Jurkat, Clone E6-1 (cell line): Measurements from ENCODE around the gene PPP1R16B.
"Not testable (repeated sequence)": the region's sequence is repeated elsewhere in the genome, so short reads cannot be mapped to it uniquely, and the experiment has no call there.

Source experiments
- DNase-seq: peaks from one replicate; pipeline ENCODE4 v3.0.0-alpha.2; 2011; ENCODE audit warnings: low read depth, low spot score
- H3K4me3 ChIP-seq: 2 replicates; pipeline ENCODE4 v1.5.1; 2011; ENCODE audit warnings: mild to moderate bottlenecking, low read length, control low read depth, moderate library complexity

The PPP1R16B gene

DNA sequence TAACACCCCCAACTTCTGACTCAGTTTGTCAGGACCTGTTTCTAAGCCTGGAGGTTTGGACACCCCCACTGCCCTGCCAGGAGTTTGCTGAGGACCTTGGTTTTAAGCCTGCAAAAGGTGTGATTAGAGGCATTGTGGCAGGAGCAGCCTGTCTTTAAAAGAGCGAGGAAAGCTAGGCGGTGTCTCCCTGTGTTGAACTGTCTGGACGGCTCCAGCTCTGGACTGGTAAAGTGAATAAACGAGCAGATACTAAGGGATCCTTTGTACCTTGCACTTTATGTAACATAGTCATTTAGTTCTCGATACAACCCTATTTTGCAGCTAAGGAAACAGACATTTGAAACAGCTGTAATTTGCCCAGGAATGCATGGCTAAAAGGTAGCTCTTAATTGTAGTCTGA is 135.1 kb downstream of the PPP1R16B start:
- DNase-seq: no peak
- H3K4me3 ChIP-seq: no peak overlapping the region

DNA sequence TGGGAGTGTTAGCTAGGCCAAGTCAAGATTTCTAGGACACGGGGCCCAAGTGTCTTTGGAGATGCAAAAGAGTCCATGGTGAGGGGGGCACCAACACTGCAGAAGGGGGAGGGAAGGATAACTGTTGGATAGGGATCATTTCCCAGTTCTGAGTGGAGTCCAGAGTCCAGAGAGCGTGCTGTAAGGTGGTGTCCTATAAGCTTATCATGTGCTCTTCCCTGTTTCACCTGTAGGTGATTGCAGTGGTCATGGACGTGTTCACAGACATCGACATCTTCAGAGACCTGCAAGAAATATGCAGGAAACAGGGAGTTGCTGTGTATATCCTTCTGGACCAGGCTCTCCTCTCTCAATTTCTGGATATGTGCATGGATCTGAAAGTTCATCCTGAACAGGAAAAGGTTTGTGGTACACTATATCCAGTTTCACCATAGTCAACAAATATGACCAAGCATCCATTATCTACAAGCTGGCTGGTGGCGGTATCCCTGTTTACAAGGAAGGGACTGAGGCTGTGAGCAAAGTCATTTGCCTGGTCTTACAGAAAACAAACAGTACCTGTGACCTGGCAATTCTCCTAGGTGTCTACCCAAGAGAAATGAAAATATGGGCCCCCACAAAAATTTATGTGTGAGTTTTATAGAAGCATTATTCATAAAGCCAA is 136.4 kb downstream of the PPP1R16B start:
- no peak for DNase-seq

DNA sequence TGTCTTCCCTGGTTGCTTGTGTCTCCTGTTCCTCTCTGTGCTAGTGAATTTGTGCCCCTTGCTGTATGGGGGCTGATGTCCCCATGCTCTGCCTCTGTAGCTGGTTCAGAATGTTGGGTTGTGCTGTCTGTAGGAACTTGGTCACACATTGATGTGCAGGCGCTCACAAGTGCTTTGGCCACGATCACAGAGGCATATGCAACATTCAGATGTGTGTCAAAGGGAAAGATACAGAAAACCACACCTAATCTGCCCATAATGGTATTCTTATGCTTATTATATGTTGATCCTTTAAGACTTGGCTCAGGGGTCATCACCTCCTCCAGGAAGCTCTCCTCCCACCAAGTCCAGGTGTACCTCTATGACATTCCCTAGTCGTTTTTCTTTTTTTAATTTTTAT is 139.5 kb downstream of the PPP1R16B start:
- no peak overlapping the region for H3K4me3 ChIP-seq

More for the DNA sequence above, 136.4 kb downstream of the PPP1R16B start:
- no peak overlapping the region for H3K4me3 ChIP-seq

DNA sequence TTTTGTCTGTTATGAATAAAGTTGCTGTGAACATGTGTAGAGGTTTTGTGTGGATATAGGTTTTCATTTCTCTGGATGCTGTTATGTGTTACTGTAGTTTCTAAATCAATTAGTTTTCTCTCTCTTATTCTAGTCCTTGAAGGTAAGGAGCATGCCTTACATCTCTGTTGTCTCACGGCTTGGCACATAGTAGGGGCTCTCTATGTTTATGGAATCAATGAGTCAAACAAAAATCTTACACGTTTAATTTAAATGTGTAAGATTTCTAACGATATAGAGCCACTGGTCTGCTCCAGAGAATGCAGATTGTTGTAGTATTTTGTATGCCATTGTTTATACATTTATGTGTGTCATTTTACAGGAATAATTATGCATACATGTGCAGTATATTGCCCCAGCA is 141.3 kb downstream of the PPP1R16B start:
- H3K4me3 ChIP-seq: no peak overlapping the region
- DNase-seq: no peak

More for the DNA sequence above, 139.5 kb downstream of the PPP1R16B start:
- DNase-seq: no peak

DNA sequence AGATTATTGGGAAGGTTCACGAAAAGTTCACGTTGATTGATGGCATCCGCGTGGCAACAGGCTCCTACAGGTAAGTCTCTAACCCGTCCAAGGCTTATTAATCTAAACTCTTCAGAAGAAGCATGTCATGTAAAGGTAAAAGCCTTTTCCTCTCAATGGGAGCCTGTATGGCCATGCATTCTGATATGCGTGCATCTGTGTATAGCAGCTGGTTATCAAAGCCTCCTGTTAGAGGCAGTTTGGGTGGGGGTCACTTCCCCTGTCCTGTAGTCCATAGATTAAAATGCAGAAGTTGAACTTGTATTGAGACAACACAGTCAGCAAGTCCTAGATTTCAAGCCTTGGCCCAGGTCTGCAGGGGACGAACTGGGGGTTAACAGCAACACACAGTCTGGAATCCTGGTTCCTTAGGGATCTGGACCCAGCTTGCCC is 142.4 kb downstream of the PPP1R16B start:
- no peak overlapping the region for H3K4me3 ChIP-seq
- no peak for DNase-seq

DNA sequence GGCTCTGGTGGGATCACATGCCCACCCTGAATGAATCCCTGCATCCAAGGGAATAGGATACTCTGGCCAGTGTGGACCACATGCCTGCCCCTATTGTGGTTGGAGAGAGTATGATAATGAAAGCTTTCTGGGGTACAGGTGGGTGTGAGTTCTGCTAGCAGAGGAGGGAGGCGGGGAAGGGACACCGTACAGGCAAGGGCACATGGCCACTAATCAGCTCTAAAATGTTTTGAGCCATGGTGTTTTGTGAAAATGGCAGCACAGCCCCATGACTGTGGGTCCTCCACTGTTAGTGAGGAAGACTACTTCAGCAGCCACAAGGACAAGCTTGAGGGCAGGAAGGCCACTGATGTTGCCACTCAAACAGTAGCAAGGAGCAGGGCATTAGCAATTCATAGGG is 144.8 kb downstream of the PPP1R16B start:
- H3K4me3 ChIP-seq: no peak overlapping the region
- no peak for DNase-seq

DNA sequence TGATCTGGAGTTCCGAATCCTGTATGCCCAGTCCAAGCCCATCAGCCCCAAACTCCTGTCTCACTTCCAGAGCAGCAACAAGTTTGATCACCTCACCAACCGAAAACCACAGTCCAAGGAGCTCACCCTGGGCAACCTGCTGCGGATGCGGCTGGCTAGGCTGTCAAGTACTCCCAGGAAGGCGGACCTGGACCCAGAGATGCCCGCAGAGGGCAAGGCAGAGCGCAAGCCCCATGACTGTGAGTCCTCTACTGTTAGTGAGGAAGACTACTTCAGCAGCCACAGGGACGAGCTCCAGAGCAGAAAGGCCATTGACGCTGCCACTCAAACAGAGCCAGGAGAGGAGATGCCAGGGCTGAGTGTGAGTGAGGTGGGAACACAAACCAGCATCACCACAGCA is 146.1 kb downstream of the PPP1R16B start:
- no peak for DNase-seq
- no peak overlapping the region for H3K4me3 ChIP-seq

DNA sequence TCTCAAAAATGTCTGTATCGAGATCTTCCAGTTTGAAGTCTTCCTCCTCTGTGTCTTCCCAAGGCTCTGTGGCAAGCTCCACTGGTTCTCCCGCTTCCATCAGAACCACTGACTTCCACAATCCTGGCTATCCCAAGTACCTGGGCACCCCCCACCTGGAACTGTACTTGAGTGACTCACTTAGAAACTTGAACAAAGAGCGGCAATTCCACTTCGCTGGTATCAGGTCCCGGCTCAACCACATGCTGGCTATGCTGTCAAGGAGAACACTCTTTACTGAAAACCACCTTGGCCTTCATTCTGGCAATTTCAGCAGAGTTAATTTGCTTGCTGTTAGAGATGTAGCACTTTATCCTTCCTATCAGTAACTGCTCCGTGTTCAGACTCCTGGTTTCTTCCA is 146.7 kb downstream of the PPP1R16B start:
- no peak for DNase-seq

DNA sequence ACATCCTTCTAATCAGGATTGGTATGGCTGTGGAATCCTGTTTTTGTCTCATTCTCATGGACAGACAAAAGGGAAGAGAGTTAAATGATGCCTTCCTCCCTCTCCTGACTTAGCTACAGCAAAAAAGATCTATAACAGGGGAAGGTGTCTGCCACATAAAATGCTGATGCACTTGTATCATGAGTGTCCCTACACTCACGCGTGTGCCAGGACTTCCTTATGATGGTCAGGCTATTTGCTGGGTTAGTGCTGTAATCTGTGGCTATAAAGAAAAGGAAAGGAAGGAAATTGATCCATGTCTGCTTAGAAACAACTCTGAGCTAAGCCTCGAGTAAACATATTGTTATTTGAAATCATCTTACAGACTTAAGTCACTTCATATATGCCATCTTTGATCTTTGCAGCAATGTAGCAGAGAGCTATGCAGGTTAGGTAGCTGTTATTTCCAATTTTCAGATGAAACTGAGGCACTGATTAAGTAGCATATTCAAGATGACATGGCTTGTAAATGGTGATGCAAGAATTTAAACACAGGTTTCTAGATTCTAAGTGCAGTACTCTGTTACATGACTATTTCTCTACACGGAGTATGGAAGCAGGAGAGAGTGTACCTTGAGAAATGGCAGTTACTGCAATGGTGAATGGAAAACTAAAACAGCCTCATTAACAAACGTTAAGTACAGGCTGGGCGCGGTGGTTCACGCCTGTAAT is 148.3 kb downstream of the PPP1R16B start:
- H3K4me3 ChIP-seq: no peak overlapping the region
- no peak for DNase-seq

More for the DNA sequence above, 146.7 kb downstream of the PPP1R16B start:
- H3K4me3 ChIP-seq: no peak overlapping the region

DNA sequence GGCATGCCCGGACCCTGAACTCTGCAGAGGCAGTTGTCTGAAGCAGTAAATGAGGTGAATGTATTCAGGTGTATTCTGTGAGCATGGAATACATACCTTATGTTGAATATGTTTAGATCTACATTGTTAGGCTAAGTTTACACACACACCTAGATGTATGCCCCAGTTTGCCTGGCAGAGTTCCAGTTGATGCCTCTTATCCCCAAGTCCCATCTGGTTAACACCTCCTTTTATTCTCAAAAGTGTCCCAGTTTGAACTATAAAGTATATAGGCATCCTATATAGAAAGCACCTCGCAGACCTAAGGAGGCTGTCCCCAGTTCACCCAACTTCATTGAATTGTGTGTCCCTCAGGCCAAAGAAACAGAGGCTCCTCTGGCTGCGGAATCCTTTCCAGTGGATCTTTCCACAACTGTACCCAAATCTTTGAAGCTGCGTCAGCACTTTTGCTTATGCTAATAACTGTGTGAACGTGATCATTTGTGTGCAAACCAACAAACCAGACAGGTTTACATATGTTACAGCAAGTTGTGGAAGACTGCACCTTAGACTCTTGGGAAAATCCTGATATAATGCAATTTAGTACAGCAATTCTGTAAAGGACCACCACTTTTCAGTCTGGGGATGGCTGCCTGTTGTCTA is 151.9 kb downstream of the PPP1R16B start:
- DNase-seq: no peak
- no peak overlapping the region for H3K4me3 ChIP-seq

DNA sequence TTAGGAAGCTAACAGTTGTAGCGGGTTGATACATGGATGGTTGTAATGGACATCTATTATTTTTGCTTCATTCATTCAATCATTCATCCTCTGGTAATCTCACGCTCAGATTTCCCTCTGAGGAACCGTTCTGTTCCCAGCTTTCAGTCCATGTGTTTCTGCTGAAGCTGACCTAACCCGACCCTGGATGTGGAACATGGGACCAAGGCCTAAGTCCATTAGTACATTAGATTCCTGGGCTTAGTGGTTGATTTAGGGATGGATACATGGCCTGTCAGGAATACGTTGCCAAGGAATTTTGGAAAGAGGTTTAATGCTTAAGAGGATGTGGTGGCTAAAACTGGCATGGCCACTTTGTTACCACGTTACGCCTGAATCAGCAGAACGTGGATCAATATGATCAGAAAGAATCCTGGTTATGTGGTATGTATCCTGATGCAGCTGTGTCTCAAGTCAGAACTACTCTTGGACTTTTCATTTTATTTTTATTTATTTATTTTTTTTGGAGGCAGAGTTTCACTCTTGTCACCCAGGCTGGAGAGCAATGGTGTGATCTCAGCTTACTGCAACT is 152.5 kb downstream of the PPP1R16B start:
- no peak for DNase-seq
- H3K4me3 ChIP-seq: no peak overlapping the region

DNA sequence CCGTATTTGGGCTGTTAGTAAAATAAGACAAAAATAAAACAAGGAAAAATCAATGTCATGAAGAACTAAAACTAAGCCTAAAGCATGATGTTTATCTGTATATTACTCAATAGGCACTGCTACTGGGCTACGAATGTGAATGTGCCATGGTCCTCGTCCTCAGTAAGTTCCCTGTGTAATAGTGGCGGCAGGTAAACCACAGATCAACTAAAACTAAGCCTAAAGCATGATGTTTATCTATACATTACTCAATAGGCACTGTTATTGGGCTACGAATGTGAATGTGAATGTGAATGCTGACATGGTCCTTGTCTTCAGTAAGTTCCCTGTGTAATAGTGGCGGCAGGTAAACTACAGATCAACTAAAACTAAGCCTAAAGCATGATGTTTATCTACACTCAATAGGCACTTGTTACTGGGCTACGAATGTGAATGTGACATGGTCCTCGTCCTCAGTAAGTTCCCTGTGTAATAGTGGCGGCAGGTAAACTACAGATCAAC is 154.7 kb downstream of the PPP1R16B start:
- not testable (repeated sequence) for H3K4me3 ChIP-seq, DNase-seq

DNA sequence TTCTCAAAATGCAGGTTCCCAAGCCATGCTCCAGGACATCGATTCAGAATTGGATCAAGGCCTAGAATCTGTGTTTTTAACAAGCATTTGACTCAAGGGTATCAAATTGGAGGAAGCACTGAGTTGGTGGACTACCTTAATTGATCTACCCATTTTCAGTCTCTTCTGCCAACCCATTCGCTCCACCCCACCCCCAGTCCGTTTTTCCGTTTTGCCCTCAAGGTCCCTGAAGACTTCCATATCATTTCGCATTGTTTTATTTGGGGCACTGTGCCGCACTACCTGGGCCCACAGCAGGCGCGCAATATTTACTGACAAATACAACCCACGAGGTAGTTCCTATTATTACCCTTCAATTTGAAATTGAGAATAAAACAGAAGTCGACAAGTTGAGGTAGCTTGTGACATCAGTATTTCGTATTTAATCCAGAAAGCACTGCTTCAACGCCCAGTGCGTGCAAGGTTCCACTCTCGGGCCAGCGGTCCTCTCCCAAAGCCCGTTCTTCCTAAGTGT is 156.1 kb downstream of the PPP1R16B start:
- DNase-seq: no peak
- peak overlapping the region; percentile 92 for H3K4me3 ChIP-seq

DNA sequence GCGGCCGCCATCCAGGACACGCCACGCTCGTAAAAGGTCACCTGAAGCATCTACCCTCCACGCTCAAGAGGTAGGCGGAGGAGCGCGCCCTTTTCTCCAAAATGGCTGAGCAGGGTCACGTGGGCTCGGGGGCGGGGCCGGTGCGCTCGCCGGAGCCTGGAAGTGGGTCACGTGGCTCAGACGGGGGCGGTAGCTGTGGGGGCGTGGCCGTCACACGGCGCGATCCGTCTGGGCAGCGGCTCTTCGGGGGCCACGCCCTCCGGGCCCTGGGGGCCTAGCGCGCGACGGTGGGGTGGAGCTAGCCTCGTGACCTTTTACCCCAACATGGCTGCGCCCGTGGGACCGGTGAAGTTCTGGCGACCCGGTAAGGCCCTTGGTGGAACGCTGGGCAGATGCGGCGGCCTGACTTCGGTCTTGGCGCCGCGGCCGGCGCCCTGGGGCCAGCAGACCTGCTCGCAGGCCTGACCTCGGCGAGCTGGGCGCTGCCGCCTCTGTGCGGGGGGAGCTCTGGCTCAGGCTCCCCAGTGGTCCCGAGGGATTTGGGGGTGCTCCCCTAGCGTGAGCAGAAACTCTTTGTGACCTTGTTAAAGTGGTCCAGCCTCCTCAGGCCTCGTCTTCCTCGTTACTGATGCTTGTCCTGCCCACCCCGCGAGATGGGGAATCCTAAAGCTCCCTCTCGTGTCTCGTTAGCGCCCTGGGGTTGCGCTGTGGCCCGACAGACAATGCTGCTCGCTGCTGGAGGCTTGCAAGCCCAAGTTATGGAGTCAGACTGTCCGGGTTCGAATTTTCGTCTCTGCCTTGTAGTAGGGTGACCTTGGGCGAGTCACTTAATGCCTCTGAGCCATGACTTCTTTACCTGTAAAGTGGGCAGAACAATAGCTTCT is 156.8 kb downstream of the PPP1R16B start, which contains the start of gene DHX35:
Gene DHX35, plus strand, starts transcription at position 301 of the 884 bp plus-strand sequence. Its CDS starts 24 bp downstream, at position 325.
- H3K4me3 ChIP-seq: peak within 1 kb of the TSS; percentile 92
- DNase-seq: peak; percentile 93

DNA sequence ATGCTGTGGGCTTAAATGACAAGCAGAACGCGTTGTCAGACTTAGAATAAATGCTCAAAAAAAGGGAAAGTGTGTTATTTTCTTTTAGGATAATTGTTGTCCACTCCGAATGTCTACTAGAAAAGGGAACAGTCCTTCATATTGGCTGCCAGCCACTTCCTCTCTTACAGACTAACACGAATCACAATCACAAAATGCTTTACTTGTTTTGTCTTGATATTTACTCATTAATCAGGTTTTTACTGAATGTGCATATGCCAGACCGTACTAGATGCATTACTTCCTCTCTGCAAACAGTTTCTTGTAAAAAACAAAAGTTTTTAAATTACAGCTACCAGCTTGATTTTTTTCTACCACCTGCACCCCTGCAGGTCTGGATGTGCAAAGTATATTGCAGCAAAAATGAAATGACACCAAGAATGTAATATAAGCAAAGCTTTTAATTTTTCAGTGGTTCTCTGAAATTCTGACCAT is 157.5 kb downstream of the PPP1R16B start:
- peak overlapping the region; percentile 92 for H3K4me3 ChIP-seq
- no peak for DNase-seq

DNA sequence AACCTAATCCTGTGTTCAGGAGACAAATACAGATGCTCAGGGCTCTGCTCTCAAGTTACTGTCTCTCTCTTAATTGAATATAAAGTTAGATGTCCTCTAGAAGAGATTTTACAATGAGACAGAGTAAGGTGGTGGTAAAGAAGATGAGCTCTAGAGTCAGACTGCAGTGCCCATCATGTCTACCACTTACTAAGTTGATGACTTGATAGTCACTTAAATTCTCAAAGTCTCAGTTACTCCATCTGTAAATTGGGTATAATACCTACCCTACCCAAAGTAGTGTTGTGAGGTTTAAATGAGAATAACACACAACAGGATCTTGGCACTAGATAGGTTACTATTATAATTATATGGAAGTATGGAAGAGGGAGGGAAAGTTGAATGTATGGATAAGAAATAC is 158.2 kb downstream of the PPP1R16B start:
- DNase-seq: no peak
- no peak overlapping the region for H3K4me3 ChIP-seq

DNA sequence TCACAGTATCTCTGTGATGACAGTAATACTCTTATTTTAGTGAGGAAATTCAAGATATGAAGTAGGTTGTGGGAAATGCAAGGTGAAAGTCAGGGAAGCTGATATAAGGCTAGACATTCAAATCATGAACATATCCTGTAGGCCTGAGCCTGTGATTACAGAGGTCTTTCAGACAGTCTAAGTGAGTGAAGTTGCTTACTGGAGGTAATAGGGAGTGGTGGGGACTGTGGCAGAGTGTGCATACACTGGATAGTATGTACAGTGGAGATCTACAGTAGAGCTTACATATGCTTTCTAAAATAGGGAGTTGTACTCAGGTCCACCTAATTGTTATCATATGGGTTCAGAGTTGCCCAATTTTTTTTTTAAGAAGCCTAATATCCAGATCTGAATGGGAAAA is 159.8 kb downstream of the PPP1R16B start:
- H3K4me3 ChIP-seq: no peak overlapping the region
- DNase-seq: no peak

DNA sequence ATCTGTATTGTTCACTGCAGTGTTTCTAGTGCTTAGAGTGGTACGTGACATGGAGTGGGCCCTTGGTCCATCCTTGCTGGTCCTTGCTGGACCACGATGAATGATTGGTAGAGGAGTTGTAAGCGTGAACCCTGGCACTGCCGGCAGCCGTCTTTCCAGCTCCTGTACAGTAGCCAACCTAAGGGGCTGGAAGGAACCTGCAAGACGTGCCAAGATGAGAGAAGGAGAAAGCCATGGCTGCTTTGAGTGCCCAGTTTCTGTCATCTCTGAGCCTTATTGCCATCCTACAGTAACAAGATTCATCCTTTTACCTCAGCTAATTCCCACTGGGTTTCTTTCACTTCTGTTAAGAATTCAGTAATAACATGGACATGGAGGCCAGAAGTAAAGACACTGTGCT is 162.6 kb downstream of the PPP1R16B start:
- no peak for DNase-seq
- no peak overlapping the region for H3K4me3 ChIP-seq
